Activated CD4-positive, alpha-beta memory T cell treated with anti-CD3 and anti-CD28 coated beads for 36 hours (primary cell): ENCODE measurements around the gene DAPK2. TPM values are rescaled to one million over a fixed set of nuclear protein-coding genes. Genes with fewer than 3 reads are reported as not detected.
"Not testable (repeated sequence)": the region's sequence is repeated elsewhere in the genome, so short reads cannot be mapped to it uniquely, and the experiment has no call there.

Source experiments
- CTCF ChIA-PET: fragments of 350-600 bp; sonication (Branson Sonifier 250); formaldehyde crosslinking; loops from one replicate; lab custom pipeline; 2021; ENCODE audit warnings: antibody characterized with exemption, inconsistent platforms; lab: Charles Lee
- POLR2A ChIA-PET: fragments of 350-600 bp; sonication (Branson Sonifier 250); formaldehyde crosslinking; loops from one replicate; lab custom pipeline; 2021; ENCODE audit warnings: antibody characterized with exemption; lab: Charles Lee
- DNase-seq: peaks from one replicate; pipeline ENCODE4 v3.0.0-alpha.2; 2020
- H3K27ac Mint-ChIP-seq: one replicate; pipeline ENCODE4 v1.8.0; 2021; ENCODE audit warnings: mixed read lengths
- H3K27me3 Mint-ChIP-seq: one replicate; pipeline ENCODE4 v1.8.0; 2021; ENCODE audit warnings: mixed read lengths
- H3K36me3 Mint-ChIP-seq: one replicate; pipeline ENCODE4 v1.8.0; 2021; ENCODE audit warnings: mixed read lengths
- H3K4me1 Mint-ChIP-seq: one replicate; pipeline ENCODE4 v1.8.0; 2021; ENCODE audit warnings: low read depth, mixed read lengths
- H3K4me3 Mint-ChIP-seq: one replicate; pipeline ENCODE4 v1.8.0; 2021; ENCODE audit warnings: mild to moderate bottlenecking, mixed read lengths
- H3K9me3 Mint-ChIP-seq: one replicate; pipeline ENCODE4 v1.8.0; 2021; ENCODE audit warnings: mixed read lengths
- intact Hi-C: fragments of 100-400 bp; cut with micrococcal nuclease; formaldehyde crosslinking; loops from one replicate; pipeline ENCODE4 v1.15.1; 2023
- total RNA-seq, 2 experiments: library from RNA; stranded (reverse); gene quantifications; one replicate each; pipeline ENCODE4 v1.2.3, GENCODE V29; 2021

DAPK2 gene
- total RNA-seq, 2 experiments from 2014 or later, result 0.81 to 0.87 TPM

DNA sequence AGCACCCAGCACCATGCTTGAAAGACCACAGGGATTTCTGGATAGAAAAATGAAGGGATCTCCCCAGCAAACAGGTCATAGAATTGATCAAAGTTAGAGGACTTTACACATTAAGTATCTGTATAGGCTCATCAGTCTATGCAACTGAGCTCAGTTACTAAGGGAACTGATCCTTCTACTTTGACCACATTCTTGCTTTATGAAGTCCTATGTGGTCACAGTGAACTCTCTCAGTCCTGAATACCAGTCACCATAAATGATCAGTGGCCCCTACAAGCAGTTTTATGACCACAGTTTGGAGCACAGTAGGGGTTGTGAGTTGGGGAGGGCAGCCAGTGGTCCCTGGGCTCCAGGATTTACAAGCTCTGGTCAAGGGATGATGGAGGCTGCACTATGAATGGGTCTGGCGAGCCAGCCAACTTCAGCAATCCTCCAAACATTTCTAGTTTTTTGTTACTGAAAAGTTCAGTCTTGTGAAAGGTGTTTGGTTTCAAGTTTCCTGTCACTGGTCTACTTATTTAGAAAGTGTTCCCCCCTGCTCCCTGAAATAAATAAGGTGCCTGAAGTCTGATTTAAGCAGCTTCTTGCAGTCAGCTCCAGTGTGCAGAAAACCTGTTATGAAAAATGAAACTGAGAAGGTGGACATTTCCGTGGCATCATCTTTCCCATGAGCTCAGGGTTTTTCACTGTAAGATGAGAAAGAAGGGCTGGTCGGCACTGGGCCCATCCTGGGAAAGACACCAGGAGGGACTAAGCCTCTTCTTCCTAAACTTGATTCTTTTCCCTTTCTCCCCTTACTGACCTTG is 75.5 kb downstream of the DAPK2 start:
- H3K4me3 Mint-ChIP-seq, result peak overlapping the region; percentile 35
- intact Hi-C loops, result loop anchor here (1.0 to 2.0 kb wide), 3 partner anchors 15 to 39 kb away; no protein-coding TSS in a partner anchor
- DNase-seq, result peak; percentile 61
- peaks cover 1% of the 10 kb centered on the region for H3K27me3 Mint-ChIP-seq
- peaks cover 36% of the 10 kb centered on the region for H3K4me1 Mint-ChIP-seq
- peak overlapping the region; percentile 89 for H3K27ac Mint-ChIP-seq
- H3K9me3 Mint-ChIP-seq, result no peaks in the 10 kb centered on the region
- no peaks in the 10 kb centered on the region for H3K36me3 Mint-ChIP-seq
- ChIA-PET POLR2A (interaction anchor here (1.0 to 1.8 kb wide), 7 partner anchors 16 to 417 kb away, joined by 3 to 21 read pairs (median 5); partner anchors contain the start of genes CIAO2A, DAPK2 and TRIP4), CTCF (interaction anchor here (0.6 to 2.0 kb wide), 13 partner anchors 12 to 1899 kb away, joined by 3 to 12 read pairs (median 4); partner anchors contain the start of genes CIAO2A and DAPK2)

DNA sequence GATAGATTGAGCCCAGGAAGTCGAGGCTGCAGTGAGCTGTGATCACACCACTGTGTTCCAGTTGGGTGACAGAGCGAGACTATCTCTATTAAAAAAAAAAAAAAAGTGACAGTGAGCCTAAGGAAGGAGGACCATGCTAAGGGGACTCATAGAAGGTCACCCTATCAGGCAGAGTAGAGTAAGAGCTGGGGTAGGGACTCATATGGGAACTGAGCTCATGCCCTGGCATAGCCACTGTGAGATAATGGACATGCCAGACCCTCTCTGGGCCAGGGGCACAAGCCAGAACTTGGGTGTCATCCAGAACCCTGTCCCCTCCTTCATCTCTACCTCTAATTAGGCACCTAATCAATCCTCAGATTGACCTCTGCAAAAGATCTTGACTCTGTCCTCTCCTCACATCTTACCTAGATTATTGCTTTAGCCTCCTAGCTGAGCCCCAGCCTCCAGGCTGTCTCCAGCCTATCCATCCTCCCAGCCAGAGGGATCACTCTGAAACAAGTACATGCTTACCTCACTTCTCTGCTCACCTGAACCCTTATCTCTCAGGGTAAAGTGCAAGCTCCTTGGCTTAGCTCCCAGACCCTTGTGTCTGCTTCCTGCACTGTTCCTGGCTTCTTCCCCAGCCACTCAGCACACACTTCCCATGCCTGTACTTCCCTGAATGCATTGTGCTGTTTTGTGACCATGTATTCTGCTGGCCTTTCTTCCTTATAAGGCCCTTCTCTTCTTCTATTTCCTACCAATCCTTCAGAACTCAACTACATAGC is 76.4 kb downstream of the DAPK2 start:
- H3K36me3 Mint-ChIP-seq, result no peaks in the 10 kb centered on the region
- no peak overlapping the region for H3K4me3 Mint-ChIP-seq
- no peak for DNase-seq
- H3K4me1 Mint-ChIP-seq, result peaks cover 36% of the 10 kb centered on the region
- H3K27me3 Mint-ChIP-seq, result peaks cover 1% of the 10 kb centered on the region
- peak overlapping the region; percentile 89 for H3K27ac Mint-ChIP-seq
- ChIA-PET POLR2A (interaction anchor here (0.7 to 1.8 kb wide), 6 partner anchors 16 to 76 kb away, joined by 3 to 21 read pairs (median 5); partner anchors contain the start of gene DAPK2), CTCF (interaction anchor here (0.7 to 4.7 kb wide), 8 partner anchors 24 to 490 kb away, joined by 3 to 26 read pairs (median 4); partner anchors contain the start of gene DAPK2)
- intact Hi-C loops, result loop anchor here (2.0 kb wide), 1 partner anchor 31 kb away; no protein-coding TSS in a partner anchor
- peaks cover 4% of the 10 kb centered on the region for H3K9me3 Mint-ChIP-seq

DNA sequence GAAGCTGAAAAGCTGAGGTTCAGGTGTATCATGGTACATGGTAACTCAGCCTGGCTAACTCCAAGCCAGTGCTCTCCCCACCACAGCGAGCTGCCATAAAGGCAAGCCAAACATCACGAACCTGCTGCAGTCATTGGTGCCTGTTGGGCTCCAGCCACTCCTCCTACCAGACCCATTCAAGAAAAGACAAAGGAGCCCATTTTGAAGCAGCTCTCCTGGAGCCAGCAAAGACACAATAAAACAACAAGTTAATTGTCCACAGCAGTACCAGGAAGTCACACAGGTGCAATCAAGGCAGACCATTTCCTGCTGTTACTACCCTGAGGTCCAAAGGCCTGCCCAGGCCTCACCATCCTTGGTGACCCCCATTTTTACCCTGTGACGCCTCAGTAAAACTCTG is 77.6 kb downstream of the DAPK2 start:
- intact Hi-C loops, result no loop called here
- POLR2A ChIA-PET, result interaction anchor here (0.7 to 1.4 kb wide), 2 partner anchors 18 to 43 kb away, joined by 3 read pairs; no protein-coding TSS in a partner anchor
- Mint-ChIP-seq H3K36me3 (peaks cover 3% of the 10 kb centered on the region), H3K27ac (peak overlapping the region; percentile 49), H3K4me1 (peaks cover 36% of the 10 kb centered on the region), H3K4me3 (no peak overlapping the region), H3K9me3 (peaks cover 15% of the 10 kb centered on the region), H3K27me3 (peaks cover 1% of the 10 kb centered on the region)
- no peak for DNase-seq
- CTCF ChIA-PET, result interaction anchor here (1.4 to 4.7 kb wide), 2 partner anchors 23 to 78 kb away, joined by 4 to 26 read pairs; no protein-coding TSS in a partner anchor

DNA sequence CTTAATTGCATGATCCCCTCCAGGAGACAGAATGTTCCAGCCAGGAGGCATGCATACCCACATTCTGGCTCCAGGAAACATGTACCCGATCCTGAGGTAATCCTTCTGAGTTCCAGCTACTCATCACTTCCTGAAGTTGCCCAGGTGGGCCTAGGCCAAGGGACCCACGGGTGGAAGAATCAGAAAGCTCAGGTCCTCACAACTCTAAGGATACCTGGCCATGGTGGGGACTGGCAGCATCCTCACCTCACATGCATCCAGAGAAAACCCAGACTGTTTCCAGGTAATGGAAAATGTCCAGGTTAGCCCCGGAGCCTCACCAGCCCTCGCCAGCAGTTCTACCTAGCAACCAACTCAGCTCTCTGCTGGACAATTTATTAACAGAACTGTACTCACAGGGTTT is 78.2 kb downstream of the DAPK2 start:
- POLR2A ChIA-PET, result no interaction called here
- peaks cover 32% of the 10 kb centered on the region for H3K4me1 Mint-ChIP-seq
- H3K4me3 Mint-ChIP-seq, result no peak overlapping the region
- H3K27me3 Mint-ChIP-seq, result peaks cover 1% of the 10 kb centered on the region
- peaks cover 3% of the 10 kb centered on the region for H3K36me3 Mint-ChIP-seq
- intact Hi-C loops, result no loop called here
- CTCF ChIA-PET, result interaction anchor here (0.7 to 4.7 kb wide), 4 partner anchors 22 to 79 kb away, joined by 3 to 26 read pairs (median 4); no protein-coding TSS in a partner anchor
- H3K9me3 Mint-ChIP-seq, result peaks cover 15% of the 10 kb centered on the region
- no peak overlapping the region for H3K27ac Mint-ChIP-seq
- no peak for DNase-seq

DNA sequence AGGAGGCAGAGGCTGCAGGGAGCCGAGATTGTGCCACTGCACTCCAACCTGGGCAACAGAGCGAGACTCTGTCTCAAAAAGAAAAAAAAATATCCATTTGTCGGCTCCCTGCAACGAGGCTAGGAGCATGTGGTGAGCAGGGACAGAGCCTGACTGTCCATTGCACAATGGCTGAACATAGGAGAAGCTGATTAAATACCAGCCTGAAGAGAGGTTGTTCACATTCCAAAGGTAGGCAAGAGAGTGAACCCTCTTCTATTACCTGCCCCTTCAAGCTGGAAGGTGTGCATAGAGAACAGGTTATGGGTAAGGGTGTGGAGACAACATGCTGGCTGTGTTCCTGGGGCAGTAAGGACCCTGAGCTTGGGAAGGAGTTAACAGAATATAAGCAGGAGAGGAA is 78.7 kb downstream of the DAPK2 start:
- DNase-seq, result no peak
- no peak overlapping the region for H3K4me3 Mint-ChIP-seq
- CTCF ChIA-PET, result interaction anchor here (0.7 to 4.7 kb wide), 4 partner anchors 22 to 79 kb away, joined by 3 to 26 read pairs (median 4); no protein-coding TSS in a partner anchor
- intact Hi-C loops, result no loop called here
- H3K27ac Mint-ChIP-seq, result no peak overlapping the region
- H3K9me3 Mint-ChIP-seq, result peaks cover 15% of the 10 kb centered on the region
- peaks cover 3% of the 10 kb centered on the region for H3K36me3 Mint-ChIP-seq
- POLR2A ChIA-PET, result no interaction called here
- peaks cover 1% of the 10 kb centered on the region for H3K27me3 Mint-ChIP-seq
- peaks cover 32% of the 10 kb centered on the region for H3K4me1 Mint-ChIP-seq

DNA sequence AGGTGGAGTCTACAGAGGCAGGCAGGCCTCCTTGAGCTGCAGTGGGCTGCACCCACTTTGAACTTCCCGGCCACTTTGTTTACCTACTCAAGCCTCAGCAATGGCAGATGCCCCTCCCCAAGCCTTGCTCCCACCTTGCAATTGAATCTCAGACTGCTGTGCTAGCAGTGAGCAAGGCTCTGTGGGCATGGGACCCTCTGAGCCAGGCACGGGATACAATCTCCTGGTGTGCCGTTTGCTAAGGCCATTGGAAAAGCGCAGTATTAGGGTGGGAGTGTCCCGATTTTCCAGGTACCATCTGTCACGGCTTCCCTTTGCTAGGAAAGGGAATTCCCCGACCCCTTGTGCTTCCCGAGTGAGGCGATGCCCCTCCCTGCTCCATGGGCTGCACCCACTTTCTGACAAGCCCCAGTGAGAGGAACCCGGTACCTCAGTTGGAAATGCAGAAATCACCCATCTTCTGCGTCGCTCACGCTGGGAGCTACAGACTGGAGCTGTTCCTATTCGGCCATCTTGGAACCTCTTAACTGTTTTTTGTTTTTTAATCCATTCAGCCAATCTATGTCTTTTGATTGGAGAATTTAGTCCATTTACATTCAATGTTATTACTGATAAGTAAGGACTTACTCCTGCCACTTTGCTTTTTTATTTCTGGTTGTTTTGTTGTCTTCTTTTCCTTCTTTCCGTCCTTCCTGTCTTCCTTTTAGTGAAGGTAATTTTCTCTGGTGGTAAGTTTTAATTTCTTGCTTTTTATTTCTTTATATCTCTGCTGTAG is 83.2 kb downstream of the DAPK2 start:
- CTCF ChIA-PET, intact Hi-C loops, DNase-seq, H3K4me1 Mint-ChIP-seq, H3K36me3 Mint-ChIP-seq, POLR2A ChIA-PET, H3K27me3 Mint-ChIP-seq, H3K4me3 Mint-ChIP-seq, H3K27ac Mint-ChIP-seq: not testable (repeated sequence)
- peaks cover 25% of the 10 kb centered on the region for H3K9me3 Mint-ChIP-seq

DNA sequence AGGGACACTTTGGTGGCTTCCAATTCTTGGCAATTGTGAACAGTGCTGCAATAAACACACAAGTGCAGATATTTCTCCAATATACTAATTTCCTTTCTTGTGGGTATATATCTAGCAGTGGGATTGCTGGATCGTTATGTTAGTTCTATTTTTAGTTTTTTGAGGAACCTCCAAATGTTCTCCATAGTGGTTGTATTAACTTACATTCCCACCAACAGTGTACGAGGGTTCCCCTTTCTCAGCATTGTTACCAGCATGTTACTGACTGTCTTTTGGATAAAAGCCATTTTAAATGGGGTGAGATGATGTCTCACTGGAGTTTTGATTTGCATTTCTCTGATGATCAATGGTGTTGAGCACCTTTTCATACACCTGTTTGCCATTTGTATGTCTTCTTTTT is 92.8 kb downstream of the DAPK2 start:
- intact Hi-C loops, result no loop called here
- Mint-ChIP-seq H3K9me3 (peaks cover 14% of the 10 kb centered on the region), H3K4me1 (no peaks in the 10 kb centered on the region), H3K27ac (no peak overlapping the region), H3K27me3 (no peaks in the 10 kb centered on the region), H3K4me3 (no peak overlapping the region), H3K36me3 (peaks cover 2% of the 10 kb centered on the region)
- POLR2A ChIA-PET, result no interaction called here
- CTCF ChIA-PET, result interaction anchor here (1.2 kb wide), 1 partner anchor 8 kb away, joined by 3 read pairs; no protein-coding TSS in a partner anchor
- no peak for DNase-seq

DNA sequence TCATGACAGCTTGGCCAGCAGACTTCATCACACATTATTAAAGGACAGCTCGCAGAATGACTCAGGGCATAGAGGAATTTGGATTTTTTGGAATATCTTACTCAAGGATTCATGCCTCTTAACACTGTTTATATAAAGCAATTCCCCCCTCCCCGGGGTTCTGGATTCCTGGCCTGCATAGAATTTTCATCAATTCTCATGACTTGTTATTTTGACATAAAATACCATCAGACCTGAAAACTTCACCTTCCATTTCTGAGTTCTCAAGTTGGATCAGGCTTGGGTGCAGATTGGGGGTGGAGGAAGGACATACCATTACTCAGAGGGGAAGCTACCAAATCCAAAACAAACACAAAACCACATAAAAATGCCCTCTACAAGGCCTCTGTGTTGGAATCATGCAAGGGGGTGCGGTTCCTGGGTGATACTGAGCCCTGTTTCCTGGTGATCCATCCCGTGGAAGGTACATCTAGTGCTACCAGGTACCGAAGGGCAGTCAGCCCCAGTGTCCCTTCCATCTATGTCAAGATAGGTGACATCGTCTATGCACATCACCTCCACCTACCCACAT is 95.3 kb downstream of the DAPK2 start:
- no peaks in the 10 kb centered on the region for H3K36me3 Mint-ChIP-seq
- ChIA-PET POLR2A (no interaction called here), CTCF (no interaction called here)
- H3K27ac Mint-ChIP-seq, result no peak overlapping the region
- H3K4me3 Mint-ChIP-seq, result no peak overlapping the region
- peaks cover under 1% of the 10 kb centered on the region for H3K9me3 Mint-ChIP-seq
- H3K27me3 Mint-ChIP-seq, result no peaks in the 10 kb centered on the region
- no peak for DNase-seq
- intact Hi-C loops, result no loop called here
- no peaks in the 10 kb centered on the region for H3K4me1 Mint-ChIP-seq

DNA sequence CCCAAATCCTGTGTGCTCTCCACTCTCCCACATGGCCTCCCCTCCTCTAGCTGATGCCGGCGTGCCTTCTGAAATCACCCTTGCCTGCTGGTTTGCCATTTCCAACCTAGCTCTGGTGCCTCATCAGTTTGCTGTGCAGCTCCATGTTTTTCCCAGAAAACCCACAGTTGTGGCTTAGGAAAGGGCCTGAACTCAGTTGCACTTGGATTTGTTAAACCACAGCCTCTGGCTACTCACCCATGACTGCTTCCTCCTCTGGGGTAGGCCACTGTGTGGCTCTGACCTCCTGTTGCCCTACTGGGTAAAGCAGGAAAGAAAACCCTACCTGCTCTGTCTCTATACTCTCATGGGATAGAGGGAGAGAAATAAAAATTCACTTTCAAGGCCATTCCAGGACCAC is 97.3 kb downstream of the DAPK2 start:
- DNase-seq, result no peak
- Mint-ChIP-seq H3K36me3 (no peaks in the 10 kb centered on the region), H3K9me3 (no peaks in the 10 kb centered on the region), H3K4me1 (peaks cover 4% of the 10 kb centered on the region), H3K4me3 (no peak overlapping the region), H3K27me3 (no peaks in the 10 kb centered on the region), H3K27ac (no peak overlapping the region)
- CTCF ChIA-PET, result interaction anchor here (1.1 kb wide), 1 partner anchor 37 kb away, joined by 4 read pairs; no protein-coding TSS in a partner anchor
- intact Hi-C loops, result loop anchor here (5.0 kb wide), 2 partner anchors 63 to 98 kb away; partner anchors contain the start of gene DAPK2
- POLR2A ChIA-PET, result no interaction called here

DNA sequence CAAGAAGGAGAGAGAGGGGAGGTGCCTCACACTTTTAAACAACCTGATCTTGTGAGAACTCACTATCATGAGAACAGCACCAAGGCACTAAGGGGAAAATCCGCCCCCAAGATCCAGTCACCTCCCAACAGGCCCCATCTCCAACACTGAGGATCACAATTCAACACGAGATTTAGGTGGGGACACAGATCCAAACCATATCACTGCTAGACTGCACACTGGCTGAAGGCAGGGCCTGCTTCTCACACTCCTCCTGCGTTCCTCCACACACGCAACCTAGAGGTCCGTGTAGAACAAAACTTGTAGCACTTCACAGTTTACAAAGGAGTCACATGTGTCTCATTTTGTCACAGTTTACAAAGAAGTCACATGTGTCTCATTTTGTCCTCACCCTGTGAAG is 97.8 kb downstream of the DAPK2 start:
- H3K27ac Mint-ChIP-seq, result no peak overlapping the region
- POLR2A ChIA-PET, result no interaction called here
- no peaks in the 10 kb centered on the region for H3K27me3 Mint-ChIP-seq
- CTCF ChIA-PET, result interaction anchor here (1.1 to 6.3 kb wide), 3 partner anchors 37 to 96 kb away, joined by 4 to 160 read pairs (median 28); partner anchors contain the start of gene DAPK2
- no peaks in the 10 kb centered on the region for H3K9me3 Mint-ChIP-seq
- no peak for DNase-seq
- peaks cover 4% of the 10 kb centered on the region for H3K4me1 Mint-ChIP-seq
- H3K4me3 Mint-ChIP-seq, result no peak overlapping the region
- no peaks in the 10 kb centered on the region for H3K36me3 Mint-ChIP-seq
- intact Hi-C loops, result loop anchor here (5.0 kb wide), 2 partner anchors 64 to 99 kb away; partner anchors contain the start of gene DAPK2
